ENCODE measurements around the gene NR1H4.
"Not testable (repeated sequence)": the region's sequence is repeated elsewhere in the genome, so short reads cannot be mapped to it uniquely, and the experiment has no call there.

NR1H4 gene

DNA sequence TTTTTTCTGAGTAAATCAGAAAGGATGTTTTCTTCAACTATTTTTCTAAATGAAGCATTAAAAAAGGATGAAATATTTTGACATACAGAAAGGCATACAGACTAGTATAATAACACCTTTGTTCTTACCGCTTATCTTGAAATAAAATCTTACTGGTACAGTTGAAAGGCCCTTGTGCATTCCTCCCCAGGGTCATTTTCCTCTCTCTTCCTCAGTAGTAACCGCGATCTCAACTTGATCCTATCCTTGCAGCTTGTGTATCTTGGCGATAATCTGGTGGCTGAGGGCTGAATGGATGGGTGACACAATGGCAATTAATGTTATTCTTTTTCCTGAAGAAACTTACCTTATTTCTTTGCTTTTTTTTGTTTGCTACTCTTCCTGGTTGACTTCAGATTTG lies 118.3 kb downstream of the NR1H4 start:
- no peak for TF ChIP-seq CTCF (IDR thresholded peaks at IDR 0.05; ENCODE audit: low read length, missing control alignments)
- no peak overlapping the region for H3K4me3 ChIP-seq (replicated peaks; ENCODE audit: low read depth, low read length)
- no peak for DNase-seq (ENCODE audit: low read depth)

- DNase-seq (ENCODE audit: low read depth), result peak; percentile 40
- TF ChIP-seq CTCF (IDR thresholded peaks at IDR 0.05; ENCODE audit: low read length, missing control alignments), result no peak
- peak overlapping the region; percentile 33 for H3K4me3 ChIP-seq (replicated peaks; ENCODE audit: low read depth, low read length)
Measured at GRCh38 chr12:100593490-100593889, 119.8 kb downstream of the NR1H4 start.

GRCh38 chr12:100601626-100602025 lies 128.0 kb downstream of the NR1H4 start:
- no peak for DNase-seq (ENCODE audit: low read depth)
- H3K4me3 ChIP-seq (replicated peaks; ENCODE audit: low read depth, low read length), result no peak overlapping the region
- no peak for TF ChIP-seq CTCF (IDR thresholded peaks at IDR 0.05; ENCODE audit: low read length, missing control alignments)

DNA sequence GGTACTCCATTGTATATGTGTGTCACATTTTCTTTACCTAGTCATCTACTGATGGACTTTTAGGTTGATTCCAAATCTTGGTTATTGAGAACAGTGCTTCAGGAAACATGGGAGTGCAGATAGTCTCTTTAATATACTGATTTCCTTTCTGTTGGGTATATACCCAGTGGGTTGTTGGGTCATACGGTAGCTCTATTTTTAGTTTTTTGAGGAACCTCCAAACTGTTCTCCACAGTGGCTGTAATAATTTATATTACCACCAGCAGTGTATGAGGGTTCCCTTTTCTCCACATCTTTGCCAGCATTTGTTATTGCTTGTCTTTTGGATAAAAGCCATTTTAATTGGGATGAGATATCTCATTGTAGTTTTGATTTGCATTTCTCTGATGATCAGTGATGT lies 129.3 kb downstream of the NR1H4 start:
- not testable (repeated sequence) for H3K4me3 ChIP-seq (replicated peaks; ENCODE audit: low read depth, low read length); DNase-seq (ENCODE audit: low read depth)

DNA sequence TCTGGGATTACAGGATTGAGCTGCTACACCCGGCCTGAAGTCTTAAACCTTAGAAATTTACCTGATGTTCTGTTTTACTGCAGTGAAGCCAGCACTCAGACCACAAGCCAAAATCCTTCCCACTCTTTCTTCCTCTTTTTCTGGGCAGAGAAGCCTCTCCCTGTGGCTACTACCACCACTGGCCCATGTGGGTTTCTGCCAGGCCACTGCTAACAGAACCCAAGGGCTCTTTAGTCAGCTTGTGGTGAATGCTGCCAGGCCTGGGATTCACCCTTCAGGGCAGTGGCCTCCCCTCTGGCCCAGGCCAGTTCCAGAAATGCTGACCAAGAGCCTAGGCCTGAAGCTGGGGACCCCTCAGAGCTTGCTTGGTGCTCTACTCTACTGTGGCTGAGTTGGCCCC lies 135.1 kb downstream of the NR1H4 start:
- no peak for TF ChIP-seq CTCF (IDR thresholded peaks at IDR 0.05; ENCODE audit: low read length, missing control alignments)
- DNase-seq (ENCODE audit: low read depth), result no peak
- no peak overlapping the region for H3K4me3 ChIP-seq (replicated peaks; ENCODE audit: low read depth, low read length)

GRCh38 chr12:100610666-100611430 lies 137.2 kb downstream of the NR1H4 start:
- DNase-seq (ENCODE audit: low read depth), result no peak
- TF ChIP-seq CTCF (IDR thresholded peaks at IDR 0.05; ENCODE audit: low read length, missing control alignments), result no peak
- H3K4me3 ChIP-seq (replicated peaks; ENCODE audit: low read depth, low read length), result no peak overlapping the region

- H3K4me3 ChIP-seq (replicated peaks; ENCODE audit: low read depth, low read length), result no peak overlapping the region
- TF ChIP-seq CTCF (IDR thresholded peaks at IDR 0.05; ENCODE audit: low read length, missing control alignments), result no peak
- DNase-seq (ENCODE audit: low read depth), result no peak
Measured at GRCh38 chr12:100612606-100613005, 138.9 kb downstream of the NR1H4 start.
